Heart left ventricle (tissue), 16 donors: Measurements from ENCODE around the gene STX2. TPM values are rescaled to one million over a fixed set of nuclear protein-coding genes. Genes with fewer than 3 reads are reported as not detected.

Experiments
- ATAC-seq, 4 donors: fragments of 200-7000 bp; cut with Tn5 transposase; one replicate each; pipeline ENCODE4 v1.9.1; 2020 to 2022; ENCODE audit warnings: moderate library complexity in 4 of 4, mild to moderate bottlenecking in 3 of 4, moderate number of reproducible peaks in 1 of 4
- DNase-seq, 5 donors: peaks; one replicate each; pipeline ENCODE4 v3.0.0-alpha.2; 2020
- H3K27ac ChIP-seq, 12 donors: fragments of 200-600 bp; sonication (generic) in 4 of 12; one replicate each; pipeline versions ENCODE4 v1.5.0 to v1.8.0; 2016 to 2022; ENCODE audit warnings: mild to moderate bottlenecking in 2 of 12
- H3K27me3 ChIP-seq, 9 donors: fragments of 200-600 bp; sonication (generic) in 2 of 9; one replicate each; pipeline versions ENCODE4 v1.5.1 to v1.8.0; 2016 to 2022; ENCODE audit warnings: mild to moderate bottlenecking in 3 of 9
- H3K36me3 ChIP-seq, 9 donors: fragments of 200-600 bp; sonication (generic) in 2 of 9; one replicate each; pipeline versions ENCODE4 v1.5.0 to v1.8.0; 2018 to 2022; ENCODE audit warnings: mild to moderate bottlenecking in 2 of 9
- H3K4me1 ChIP-seq, 12 donors: fragments of 200-600 bp; sonication (generic) in 4 of 12; one replicate each; pipeline versions ENCODE4 v1.5.0 to v1.8.0; 2016 to 2022; ENCODE audit warnings: mild to moderate bottlenecking in 3 of 12
- H3K4me3 ChIP-seq, 12 donors: fragments of 200-600 bp; sonication (generic) in 4 of 12; one replicate each; pipeline versions ENCODE4 v1.5.0 to v1.8.0; 2017 to 2022; ENCODE audit warnings: mild to moderate bottlenecking in 9 of 12, moderate library complexity in 4 of 12
- H3K9me3 ChIP-seq, 12 donors: fragments of 200-600 bp; sonication (generic) in 4 of 12; one replicate each; pipeline versions ENCODE4 v1.5.0 to v1.8.0; 2016 to 2022; ENCODE audit warnings: mild to moderate bottlenecking in 1 of 12
- POLR2A ChIP-seq, 2 donors: fragments of 450-650 bp; IDR thresholded peaks; one replicate each; pipeline ENCODE4 v1.6.1; 2017; ENCODE audit warnings: antibody characterized with exemption in 2 of 2, mild to moderate bottlenecking in 2 of 2, moderate library complexity in 2 of 2
- WGBS, 4 donors: extraction: QIAGEN DNeasy Blood & Tissue Kit in 2 of 4; methylation state at CpG; one replicate each; pipeline versions ENCODE4 v1.1.5 to v1.1.7; 2013 to 2018; 5-methylcytosine and 5-hydroxymethylcytosine counted together
- intact Hi-C, 10 donors: fragments of 100-400 bp; cut with DNase I; formaldehyde crosslinking; loops; one replicate each; pipeline versions ENCODE4 v1.11.1 to v1.14.2; 2022
- polyA plus RNA-seq, 2 donors: library from polyadenylated mRNA; stranded (reverse); fragments of 200-250 nt; gene quantifications; one replicate each; pipeline ENCODE4 v1.2.3, GENCODE V29; 2013
- total RNA-seq, 9 donors: library from RNA; depleted of rRNA in 2 of 9; stranded (reverse); fragments of >200 nt in 2 of 9; fragmentation: NEBNext Ultra II Directional in 3 of 9; extraction: Animal tissue kit (Norgen Biotek cat#: 25700) in 3 of 9; gene quantifications; one replicate each; pipeline versions ENCODE4 v1.1.0 to v1.2.4, GENCODE V29; 2016 to 2023
- TF ChIP-seq, protein P1 (sequence below), 12 donors: fragments of 200-600 bp; sonication (generic) in 4 of 12; IDR thresholded peaks; one replicate each; pipeline versions ENCODE4 v1.5.0 to v1.8.0; 2018 to 2022; ENCODE audit warnings: antibody characterized with exemption in 12 of 12, mild to moderate bottlenecking in 5 of 12
- donor health status: ischemic (EF 13 %, LVEDD 7.1; RV severe dilation, severe dysfunction).
- donor health status: healthy with polysubstance abuse.
- donor health status: DM: no; HTN: yes; CAD: no.
- donor health status: DM: no; HTN: no; CAD: no.
- donor health status: ischemic (EF 25% LVEDD 6.9; RV normal size, moderate dysfunction).
- donor health status: ischemic (EF 25% LVEDD 5.7; RV mildly dilated, moderate dysfunction).
- donor health status: healthy.
- donor health status: DM: yes; HTN: yes; CAD: no.
- donor health status: ischemic (EF 35%, LVEDD 5.7; RV mildly dilated, moderate dysfunction).
- donor health status: nonischemic (EF 11% LVEDD 7.7; RV severe dilation, severe dysfunction).
- donor health status: DM: yes; HTN: yes; CAD: no.
- donor health status: PGD.
- donor health status: ischemic (EF 29% LVEDD 5.4; RV normal size, mild dysfunction).
- donor health status: nonischemic (EF 23%, LVEDD 6.1; RV moderate dilation, normal function).

Gene STX2
- total and polyA plus RNA-seq, 11 donors = 6.2 to 21.8 (median 11.1) TPM

DNA sequence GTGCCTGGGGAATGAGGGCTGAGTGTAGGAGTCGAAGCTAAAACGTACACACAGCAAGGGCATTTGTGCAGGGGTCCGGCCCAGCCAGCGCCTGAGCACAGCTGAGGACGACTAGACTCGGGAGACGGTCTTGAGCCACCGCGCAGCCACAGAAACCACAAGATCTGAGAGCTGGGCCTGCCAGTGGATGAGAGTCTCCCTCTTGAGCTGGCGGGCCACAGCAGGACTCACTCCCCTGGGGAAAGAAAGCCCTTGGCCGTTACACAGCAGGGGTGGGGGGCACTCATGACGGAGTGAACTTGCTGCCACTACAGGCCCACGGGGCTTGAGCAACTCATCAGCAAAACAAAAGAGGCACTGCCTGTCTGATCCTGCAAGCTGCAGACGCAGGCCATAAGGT, 23.0 kb downstream of the STX2 start:
- ATAC-seq = no peak
- WGBS, 4 donors = 84 to 95% (median 90%) methylated on average over 13 to 14 of the region's 14 CpGs
- Histone ChIP-seq H3K27ac (no peak overlapping the region), H3K36me3 (peaks cover 0 to 41% (median 25%) of the 10 kb centered on the region in 9 donors), H3K4me1 (peaks cover 0 to 14% (median 5%) of the 10 kb centered on the region in 12 donors), H3K4me3 (no peak overlapping the region), H3K27me3 (no peaks in the 10 kb centered on the region), H3K9me3 (no peaks in the 10 kb centered on the region)
- intact Hi-C loops = loop anchor here in 5 of 10 donors (5.0 to 10.0 kb wide), 3 partner anchors 54 to 414 kb away; no protein-coding TSS in a partner anchor
- TF ChIP-seq, protein P1, sequence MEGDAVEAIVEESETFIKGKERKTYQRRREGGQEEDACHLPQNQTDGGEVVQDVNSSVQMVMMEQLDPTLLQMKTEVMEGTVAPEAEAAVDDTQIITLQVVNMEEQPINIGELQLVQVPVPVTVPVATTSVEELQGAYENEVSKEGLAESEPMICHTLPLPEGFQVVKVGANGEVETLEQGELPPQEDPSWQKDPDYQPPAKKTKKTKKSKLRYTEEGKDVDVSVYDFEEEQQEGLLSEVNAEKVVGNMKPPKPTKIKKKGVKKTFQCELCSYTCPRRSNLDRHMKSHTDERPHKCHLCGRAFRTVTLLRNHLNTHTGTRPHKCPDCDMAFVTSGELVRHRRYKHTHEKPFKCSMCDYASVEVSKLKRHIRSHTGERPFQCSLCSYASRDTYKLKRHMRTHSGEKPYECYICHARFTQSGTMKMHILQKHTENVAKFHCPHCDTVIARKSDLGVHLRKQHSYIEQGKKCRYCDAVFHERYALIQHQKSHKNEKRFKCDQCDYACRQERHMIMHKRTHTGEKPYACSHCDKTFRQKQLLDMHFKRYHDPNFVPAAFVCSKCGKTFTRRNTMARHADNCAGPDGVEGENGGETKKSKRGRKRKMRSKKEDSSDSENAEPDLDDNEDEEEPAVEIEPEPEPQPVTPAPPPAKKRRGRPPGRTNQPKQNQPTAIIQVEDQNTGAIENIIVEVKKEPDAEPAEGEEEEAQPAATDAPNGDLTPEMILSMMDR (IDR thresholded peaks at IDR 0.05) = no peak
- TF ChIP-seq POLR2A (IDR thresholded peaks at IDR 0.05) = no peak
- no peak for DNase-seq

- no peak overlapping the region for H3K27ac ChIP-seq
- TF ChIP-seq POLR2A (IDR thresholded peaks at IDR 0.05) = no peak
- TF ChIP-seq, protein P1 (IDR thresholded peaks at IDR 0.05) = no peak
- no peaks in the 10 kb centered on the region for H3K9me3 ChIP-seq
- peaks cover 0 to 14% (median 5%) of the 10 kb centered on the region in 12 donors for H3K4me1 ChIP-seq
- no peaks in the 10 kb centered on the region for H3K27me3 ChIP-seq
- no peak overlapping the region for H3K4me3 ChIP-seq
- WGBS, 4 donors = 80 to 91% (median 89%) methylated on average over 14 of the region's 14 CpGs
- H3K36me3 ChIP-seq = peaks cover 0 to 39% (median 26%) of the 10 kb centered on the region in 9 donors
- DNase-seq (no peak), ATAC-seq (no peak)
- intact Hi-C loops = loop anchor here in 5 of 10 donors (5.0 to 10.0 kb wide), 3 partner anchors 53 to 413 kb away; no protein-coding TSS in a partner anchor
These were observed 23.9 kb downstream of the STX2 start for GRCh38 chr12:130815028-130815741.

- intact Hi-C loops = loop anchor here in 1 of 10 donors (10.0 kb wide), 1 partner anchor 409 kb away; no protein-coding TSS in a partner anchor
- no peaks in the 10 kb centered on the region for H3K27me3 ChIP-seq
- H3K9me3 ChIP-seq = no peaks in the 10 kb centered on the region
- DNase-seq (no peak), ATAC-seq (peak in 1 of 4 donors; percentile 28)
- no peak overlapping the region for H3K4me3 ChIP-seq
- peaks cover 0 to 49% (median 38%) of the 10 kb centered on the region in 9 donors for H3K36me3 ChIP-seq
- peaks cover 0 to 9% (median 2%) of the 10 kb centered on the region in 12 donors for H3K4me1 ChIP-seq
- TF ChIP-seq POLR2A (IDR thresholded peaks at IDR 0.05) = no peak
- TF ChIP-seq, protein P1 (IDR thresholded peaks at IDR 0.05) = no peak
- WGBS, 4 donors = 91 to 96% (median 94%) methylated on average over 14 of the region's 14 CpGs
- H3K27ac ChIP-seq = no peak overlapping the region
These were observed 25.1 kb downstream of the STX2 start for GRCh38 chr12:130813949-130814348.

DNA sequence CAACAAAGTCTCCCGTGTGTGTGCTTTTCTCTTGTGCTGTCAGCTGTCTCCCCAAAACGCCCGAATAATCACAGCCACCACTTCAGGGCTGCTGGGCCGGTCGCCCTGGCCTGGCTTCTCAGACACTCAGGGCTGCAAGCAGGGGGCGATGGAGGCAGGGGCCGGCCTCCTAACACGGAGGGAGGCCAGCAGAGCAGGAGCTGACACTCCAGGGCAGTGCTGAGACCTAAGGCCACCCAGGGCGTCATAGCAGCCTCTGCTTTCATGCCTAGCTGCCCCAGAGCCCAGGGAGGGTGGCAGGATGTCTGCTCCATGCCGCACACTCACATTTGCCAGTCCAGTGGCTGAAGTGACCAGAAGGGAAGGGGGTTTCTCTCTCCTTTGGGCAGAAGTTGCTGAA, 25.6 kb downstream of the STX2 start:
- Histone ChIP-seq H3K27me3 (no peaks in the 10 kb centered on the region), H3K4me3 (no peak overlapping the region), H3K27ac (no peak overlapping the region), H3K4me1 (peaks cover 0 to 4% (median under 1%) of the 10 kb centered on the region in 12 donors), H3K9me3 (no peaks in the 10 kb centered on the region), H3K36me3 (peaks cover 0 to 54% (median 42%) of the 10 kb centered on the region in 9 donors)
- DNase-seq (no peak), ATAC-seq (no peak)
- TF ChIP-seq POLR2A (IDR thresholded peaks at IDR 0.05) = no peak
- TF ChIP-seq, protein P1 (IDR thresholded peaks at IDR 0.05) = no peak
- WGBS, 4 donors = 77 to 92% (median 87%) methylated on average over 10 of the region's 10 CpGs
- intact Hi-C loops = loop anchor here in 1 of 10 donors (10.0 kb wide), 1 partner anchor 409 kb away; no protein-coding TSS in a partner anchor
